GM19043 (cell line): ENCODE results near the gene LRRN3.
"Not testable (repeated sequence)": the region's sequence is repeated elsewhere in the genome, so short reads cannot be mapped to it uniquely, and the experiment has no call there.

Experiments
- ATAC-seq: cut with Tn5 transposase; IDR thresholded peaks from one replicate; pipeline ENCODE4 v1.9.1; 2021; ENCODE audit warnings: low read depth; ENCODE audit not compliant: unreplicated experiment

The LRRN3 gene

GRCh38 chr7:111090846-111091245 is at the start of gene LRRN3:
TSS of gene LRRN3 (plus strand) at chr7:111091127. CDS start at chr7:111122773, 31,646 bp downstream.
- ATAC-seq: no peak

GRCh38 chr7:111041577-111041976 is 49.4 kb upstream of the LRRN3 start:
- no peak for ATAC-seq

- ATAC-seq: no peak
Observed at GRCh38 chr7:111042842-111043241, 48.1 kb upstream of the LRRN3 start.

- peak; percentile 97 for ATAC-seq
Observed at GRCh38 chr7:111043561-111043960, 47.4 kb upstream of the LRRN3 start.

- ATAC-seq: no peak
Observed at GRCh38 chr7:111045449-111045848, 45.5 kb upstream of the LRRN3 start.

GRCh38 chr7:111047595-111047994 is 43.3 kb upstream of the LRRN3 start:
- ATAC-seq: no peak

GRCh38 chr7:111049971-111050680 is 40.8 kb upstream of the LRRN3 start:
- no peak for ATAC-seq

GRCh38 chr7:111050875-111051416 is 40.0 kb upstream of the LRRN3 start:
- ATAC-seq: no peak

- ATAC-seq: no peak
Observed at GRCh38 chr7:111051832-111052231, 39.1 kb upstream of the LRRN3 start.

- no peak for ATAC-seq
Observed at GRCh38 chr7:111053035-111053434, 37.9 kb upstream of the LRRN3 start.

GRCh38 chr7:111056371-111056770 is 34.6 kb upstream of the LRRN3 start:
- ATAC-seq: no peak

GRCh38 chr7:111057066-111057465 is 33.9 kb upstream of the LRRN3 start:
- no peak for ATAC-seq

GRCh38 chr7:111059833-111060232 is 31.1 kb upstream of the LRRN3 start:
- ATAC-seq: no peak

GRCh38 chr7:111063166-111063565 is 27.8 kb upstream of the LRRN3 start:
- no peak for ATAC-seq

GRCh38 chr7:111067251-111067650 is 23.7 kb upstream of the LRRN3 start:
- ATAC-seq: no peak

- ATAC-seq: no peak
Observed at GRCh38 chr7:111067682-111068081, 23.2 kb upstream of the LRRN3 start.

GRCh38 chr7:111068618-111069017 is 22.3 kb upstream of the LRRN3 start:
- ATAC-seq: no peak

- no peak for ATAC-seq
Observed at GRCh38 chr7:111071556-111071955, 19.4 kb upstream of the LRRN3 start.

- ATAC-seq: not testable (repeated sequence)
Observed at GRCh38 chr7:111072658-111073057, 18.3 kb upstream of the LRRN3 start.

- no peak for ATAC-seq
Observed at GRCh38 chr7:111074071-111074747, 16.7 kb upstream of the LRRN3 start.

- no peak for ATAC-seq
Observed at GRCh38 chr7:111074748-111075146, 16.2 kb upstream of the LRRN3 start.

- ATAC-seq: no peak
Observed at GRCh38 chr7:111075498-111075897, 15.4 kb upstream of the LRRN3 start.
